ENCODE data around the gene NEUROD2.

Gene NEUROD2

GRCh38 chr17:39634384-39634871 lies 26.7 kb upstream of the NEUROD2 start:
- FAIRE-seq, result no peak

GRCh38 chr17:39633570-39634183 lies 26.0 kb upstream of the NEUROD2 start:
- FAIRE-seq, result no peak

- FAIRE-seq, result no peak
Observed at GRCh38 chr17:39632153-39632941, 24.6 kb upstream of the NEUROD2 start.

GRCh38 chr17:39631403-39631802 lies 23.7 kb upstream of the NEUROD2 start:
- no peak for FAIRE-seq

- FAIRE-seq, result no peak
Observed at GRCh38 chr17:39629898-39630297, 22.2 kb upstream of the NEUROD2 start.

GRCh38 chr17:39629494-39629880 lies 21.8 kb upstream of the NEUROD2 start:
- FAIRE-seq, result no peak

- FAIRE-seq, result no peak
Observed at GRCh38 chr17:39628655-39629493, 21.2 kb upstream of the NEUROD2 start.

- no peak for FAIRE-seq
Observed at GRCh38 chr17:39627712-39628516, 20.2 kb upstream of the NEUROD2 start.

GRCh38 chr17:39627047-39627711 lies 19.5 kb upstream of the NEUROD2 start:
- no peak for FAIRE-seq

- no peak for FAIRE-seq
Observed at GRCh38 chr17:39626171-39627046, 18.7 kb upstream of the NEUROD2 start, which contains the start of gene PPP1R1B. PPP1R1B (plus strand) TSS chr17:39626952; CDS start chr17:39627393, 441 bp downstream.

- no peak for FAIRE-seq
Observed at GRCh38 chr17:39625198-39625785, 17.6 kb upstream of the NEUROD2 start.

- no peak for FAIRE-seq
Observed at GRCh38 chr17:39624313-39624712, 16.6 kb upstream of the NEUROD2 start.

GRCh38 chr17:39623356-39623950 lies 15.7 kb upstream of the NEUROD2 start:
- FAIRE-seq, result no peak

GRCh38 chr17:39622380-39623006 lies 14.8 kb upstream of the NEUROD2 start:
- FAIRE-seq, result no peak

- FAIRE-seq, result peak; percentile 23
Observed at GRCh38 chr17:39621523-39622379, 14.0 kb upstream of the NEUROD2 start.

GRCh38 chr17:39619786-39620101 lies 12.0 kb upstream of the NEUROD2 start:
- no peak for FAIRE-seq

GRCh38 chr17:39618956-39619785 lies 11.5 kb upstream of the NEUROD2 start:
- no peak for FAIRE-seq
